Cardiac septum (tissue), 1 donor: Measurements from ENCODE around the gene SLC35F6. TPM values are rescaled to one million over a fixed set of nuclear protein-coding genes. Genes with fewer than 3 reads are reported as not detected.

Source experiments
- DNase-seq: peaks from one replicate; pipeline ENCODE4 v3.0.0-alpha.2; 2020; ENCODE audit warnings: low spot score
- intact Hi-C: fragments of 100-400 bp; cut with DNase I; formaldehyde crosslinking; loops from one replicate; pipeline ENCODE4 v1.14.0; 2022
- long read RNA-seq: library from polyadenylated mRNA; unstranded; transcript quantifications from one replicate; pipeline ENCODE4 v2.0.0, GENCODE V29; 2021
- total RNA-seq: library from RNA; stranded (reverse); fragmentation: NEBNext Ultra II Directional; extraction: Animal tissue kit (Norgen Biotek cat#: 25700); gene quantifications from one replicate; pipeline ENCODE4 v1.2.1, GENCODE V29; 2021
- donor health status: DM: no; HTN: no; CAD: no.

SLC35F6 gene
- total RNA-seq = 18.6 TPM
- long read RNA-seq, transcript SLC35F6-201 (6 exons, 3,898 nt) = major isoform, 6 of 10 reads
- long read RNA-seq, partial matches to known transcripts = 1 of 10 reads
- long read RNA-seq, other reads (novel, unspliced or antisense) = 2 of 10 reads

- DNase-seq = peak; percentile 91
- intact Hi-C loops = no loop called here
These were observed at the start of gene SLC35F6 for GRCh38 chr2:26764078-26764887. TSS of gene SLC35F6 (plus strand) at chr2:26764284. CDS start at chr2:26764350, 66 bp downstream.

GRCh38 chr2:26715528-26716270 lies 48.4 kb upstream of the SLC35F6 start:
- intact Hi-C loops = no loop called here
- no peak for DNase-seq

- intact Hi-C loops = no loop called here
- DNase-seq = no peak
These were observed 47.7 kb upstream of the SLC35F6 start for GRCh38 chr2:26716340-26716739.

GRCh38 chr2:26716769-26717168 lies 47.3 kb upstream of the SLC35F6 start:
- intact Hi-C loops = no loop called here
- DNase-seq = no peak

GRCh38 chr2:26717362-26717761 lies 46.7 kb upstream of the SLC35F6 start:
- intact Hi-C loops = no loop called here
- DNase-seq = no peak

- intact Hi-C loops = no loop called here
These were observed 45.0 kb upstream of the SLC35F6 start for GRCh38 chr2:26718949-26719686.

GRCh38 chr2:26720322-26721114 lies 43.6 kb upstream of the SLC35F6 start:
- intact Hi-C loops = no loop called here
- peak; percentile 92 for DNase-seq

More at GRCh38 chr2:26718949-26719686, 45.0 kb upstream of the SLC35F6 start:
- no peak for DNase-seq

- no peak for DNase-seq
- intact Hi-C loops = no loop called here
These were observed 42.7 kb upstream of the SLC35F6 start for GRCh38 chr2:26721115-26722032.

- DNase-seq = no peak
- intact Hi-C loops = no loop called here
These were observed 41.8 kb upstream of the SLC35F6 start for GRCh38 chr2:26722328-26722727.

- no peak for DNase-seq
- intact Hi-C loops = no loop called here
These were observed 41.2 kb upstream of the SLC35F6 start for GRCh38 chr2:26722911-26723310.

GRCh38 chr2:26723475-26723874 lies 40.6 kb upstream of the SLC35F6 start:
- DNase-seq = no peak
- intact Hi-C loops = no loop called here

GRCh38 chr2:26723991-26724750 lies 39.9 kb upstream of the SLC35F6 start:
- intact Hi-C loops = no loop called here
- peak; percentile 83 for DNase-seq

- DNase-seq = no peak
- intact Hi-C loops = loop anchor here (5.0 kb wide), 1 partner anchor 33 kb away; the partner anchor contains the start of gene KCNK3
These were observed 39.1 kb upstream of the SLC35F6 start for GRCh38 chr2:26724784-26725520.

- no peak for DNase-seq
- intact Hi-C loops = loop anchor here (5.0 kb wide), 1 partner anchor 33 kb away; the partner anchor contains the start of gene KCNK3
These were observed 38.6 kb upstream of the SLC35F6 start for GRCh38 chr2:26725521-26725820.

- intact Hi-C loops = loop anchor here (5.0 kb wide), 1 partner anchor 34 kb away; the partner anchor contains the start of gene KCNK3
These were observed 37.9 kb upstream of the SLC35F6 start for GRCh38 chr2:26726228-26726627.

More at GRCh38 chr2:26726228-26726627, 37.9 kb upstream of the SLC35F6 start:
- no peak for DNase-seq
